ENCODE measurements around the gene CCDC85B.
A peak's percentile ranks its signal among the peaks of the same experiment; 100 is the strongest.

CCDC85B gene

GRCh38 chr11:65851811-65852507, 38.5 kb upstream of the CCDC85B start:
- Histone ChIP-seq H3K4me1 (ENCODE audit: control insufficient read depth, insufficient read depth, low read length) (0 out of 2 replicates have a peak, but pooled peaks cover 8% of the 10 kb centered on the region), H3K27me3 (ENCODE audit: control insufficient read depth, insufficient read depth, low read length) (no peaks in the 10 kb centered on the region), H3K9ac (ENCODE audit: low read length) (no peak overlapping the region), H3K4me3 (ENCODE audit: low read depth, low read length) (no peak overlapping the region), H3K36me3 (ENCODE audit: control insufficient read depth, insufficient read depth, low read length) (peaks cover 54% of the 10 kb centered on the region), H3K9me3 (ENCODE audit: control insufficient read depth, insufficient read depth, low read depth, low read length) (peaks cover 4% of the 10 kb centered on the region; the same call in 1 of the 2 replicates), H3K27ac (ENCODE audit: low read depth, low read length) (no peak overlapping the region)

GRCh38 chr11:65852508-65853245, 37.8 kb upstream of the CCDC85B start:
- Histone ChIP-seq H3K36me3 (ENCODE audit: control insufficient read depth, insufficient read depth, low read length) (peaks cover 54% of the 10 kb centered on the region), H3K9ac (ENCODE audit: low read length) (no peak overlapping the region), H3K27me3 (ENCODE audit: control insufficient read depth, insufficient read depth, low read length) (no peaks in the 10 kb centered on the region), H3K9me3 (ENCODE audit: control insufficient read depth, insufficient read depth, low read depth, low read length) (peaks cover 4% of the 10 kb centered on the region; the same call in 1 of the 2 replicates), H3K4me1 (ENCODE audit: control insufficient read depth, insufficient read depth, low read length) (0 out of 2 replicates have a peak, but pooled peaks cover 8% of the 10 kb centered on the region), H3K27ac (ENCODE audit: low read depth, low read length) (no peak overlapping the region), H3K4me3 (ENCODE audit: low read depth, low read length) (no peak overlapping the region)

GRCh38 chr11:65853246-65853979, 37.1 kb upstream of the CCDC85B start:
- Histone ChIP-seq H3K9me3 (ENCODE audit: control insufficient read depth, insufficient read depth, low read depth, low read length) (peaks cover 4% of the 10 kb centered on the region; the same call in 1 of the 2 replicates), H3K27me3 (ENCODE audit: control insufficient read depth, insufficient read depth, low read length) (no peaks in the 10 kb centered on the region), H3K36me3 (ENCODE audit: control insufficient read depth, insufficient read depth, low read length) (peaks cover 54% of the 10 kb centered on the region), H3K9ac (ENCODE audit: low read length) (no peak overlapping the region), H3K4me1 (ENCODE audit: control insufficient read depth, insufficient read depth, low read length) (0 out of 2 replicates have a peak, but pooled peaks cover 8% of the 10 kb centered on the region), H3K27ac (ENCODE audit: low read depth, low read length) (no peak overlapping the region), H3K4me3 (ENCODE audit: low read depth, low read length) (no peak overlapping the region)

GRCh38 chr11:65854161-65854592, 36.3 kb upstream of the CCDC85B start:
- no peaks in the 10 kb centered on the region for H3K27me3 ChIP-seq (ENCODE audit: control insufficient read depth, insufficient read depth, low read length)
- peaks cover 54% of the 10 kb centered on the region for H3K36me3 ChIP-seq (ENCODE audit: control insufficient read depth, insufficient read depth, low read length)
- H3K4me1 ChIP-seq (ENCODE audit: control insufficient read depth, insufficient read depth, low read length): 0 out of 2 replicates have a peak, but pooled peaks cover 8% of the 10 kb centered on the region
- no peak overlapping the region for H3K4me3 ChIP-seq (ENCODE audit: low read depth, low read length)
- peaks cover 4% of the 10 kb centered on the region; the same call in 1 of the 2 replicates for H3K9me3 ChIP-seq (ENCODE audit: control insufficient read depth, insufficient read depth, low read depth, low read length)
- H3K9ac ChIP-seq (ENCODE audit: low read length): no peak overlapping the region
- H3K27ac ChIP-seq (ENCODE audit: low read depth, low read length): no peak overlapping the region

GRCh38 chr11:65854852-65855837, 35.3 kb upstream of the CCDC85B start:
- Histone ChIP-seq H3K9me3 (ENCODE audit: control insufficient read depth, insufficient read depth, low read depth, low read length) (peaks cover 4% of the 10 kb centered on the region; the same call in 1 of the 2 replicates), H3K9ac (ENCODE audit: low read length) (no peak overlapping the region), H3K4me3 (ENCODE audit: low read depth, low read length) (no peak overlapping the region), H3K4me1 (ENCODE audit: control insufficient read depth, insufficient read depth, low read length) (0 out of 2 replicates have a peak, but pooled peaks cover 5% of the 10 kb centered on the region), H3K27ac (ENCODE audit: low read depth, low read length) (no peak overlapping the region), H3K27me3 (ENCODE audit: control insufficient read depth, insufficient read depth, low read length) (no peaks in the 10 kb centered on the region), H3K36me3 (ENCODE audit: control insufficient read depth, insufficient read depth, low read length) (peaks cover 54% of the 10 kb centered on the region)

GRCh38 chr11:65855927-65856363, 34.5 kb upstream of the CCDC85B start:
- Histone ChIP-seq H3K27ac (ENCODE audit: low read depth, low read length) (no peak overlapping the region), H3K27me3 (ENCODE audit: control insufficient read depth, insufficient read depth, low read length) (no peaks in the 10 kb centered on the region), H3K4me3 (ENCODE audit: low read depth, low read length) (peak overlapping the region; percentile 92), H3K36me3 (ENCODE audit: control insufficient read depth, insufficient read depth, low read length) (peaks cover 54% of the 10 kb centered on the region), H3K9me3 (ENCODE audit: control insufficient read depth, insufficient read depth, low read depth, low read length) (peaks cover 4% of the 10 kb centered on the region; the same call in 1 of the 2 replicates), H3K9ac (ENCODE audit: low read length) (peak overlapping the region; percentile 99), H3K4me1 (ENCODE audit: control insufficient read depth, insufficient read depth, low read length) (0 out of 2 replicates have a peak, but pooled peaks cover 5% of the 10 kb centered on the region)

GRCh38 chr11:65856689-65857499, 33.6 kb upstream of the CCDC85B start:
- Histone ChIP-seq H3K4me1 (ENCODE audit: control insufficient read depth, insufficient read depth, low read length) (peaks cover 12% of the 10 kb centered on the region), H3K36me3 (ENCODE audit: control insufficient read depth, insufficient read depth, low read length) (peaks cover 52% of the 10 kb centered on the region)

GRCh38 chr11:65857500-65857852, 33.0 kb upstream of the CCDC85B start:
- no peaks in the 10 kb centered on the region for H3K27me3 ChIP-seq (ENCODE audit: control insufficient read depth, insufficient read depth, low read length)
- H3K9me3 ChIP-seq (ENCODE audit: control insufficient read depth, insufficient read depth, low read depth, low read length): no peaks in the 10 kb centered on the region
- H3K4me1 ChIP-seq (ENCODE audit: control insufficient read depth, insufficient read depth, low read length): peaks cover 14% of the 10 kb centered on the region
- H3K36me3 ChIP-seq (ENCODE audit: control insufficient read depth, insufficient read depth, low read length): peaks cover 52% of the 10 kb centered on the region
- H3K9ac ChIP-seq (ENCODE audit: low read length): peak overlapping the region; percentile 99
- H3K27ac ChIP-seq (ENCODE audit: low read depth, low read length): peak overlapping the region; percentile 95
- H3K4me3 ChIP-seq (ENCODE audit: low read depth, low read length): peak overlapping the region; percentile 92

More at GRCh38 chr11:65856689-65857499, 33.6 kb upstream of the CCDC85B start:
- H3K9ac ChIP-seq (ENCODE audit: low read length): peak overlapping the region; percentile 99
- H3K27ac ChIP-seq (ENCODE audit: low read depth, low read length): peak overlapping the region; percentile 95
- peak overlapping the region; percentile 92 for H3K4me3 ChIP-seq (ENCODE audit: low read depth, low read length)
- no peaks in the 10 kb centered on the region for H3K9me3 ChIP-seq (ENCODE audit: control insufficient read depth, insufficient read depth, low read depth, low read length)
- no peaks in the 10 kb centered on the region for H3K27me3 ChIP-seq (ENCODE audit: control insufficient read depth, insufficient read depth, low read length)

- Histone ChIP-seq H3K9ac (ENCODE audit: low read length) (peak within 1 kb of the TSS; percentile 99), H3K4me3 (ENCODE audit: low read depth, low read length) (peak within 1 kb of the TSS; percentile 92), H3K4me1 (ENCODE audit: control insufficient read depth, insufficient read depth, low read length) (peaks cover 14% of the 10 kb centered on the region), H3K36me3 (ENCODE audit: control insufficient read depth, insufficient read depth, low read length) (peaks cover 52% of the 10 kb centered on the region), H3K27me3 (ENCODE audit: control insufficient read depth, insufficient read depth, low read length) (no peaks in the 10 kb centered on the region), H3K9me3 (ENCODE audit: control insufficient read depth, insufficient read depth, low read depth, low read length) (no peaks in the 10 kb centered on the region), H3K27ac (ENCODE audit: low read depth, low read length) (peak within 1 kb of the TSS; percentile 95)
Measured at GRCh38 chr11:65857853-65858680, 32.4 kb upstream of the CCDC85B start, which contains the start of gene CFL1. Gene CFL1 (minus strand): TSS chr11:65858180. CDS start chr11:65858099, 81 bp downstream.
